HCT116 (cell line): ENCODE data around the gene SEPTIN11. TPM values are rescaled to one million over a fixed set of nuclear protein-coding genes. Genes with fewer than 3 reads are reported as not detected.

Experiments
- ATAC-seq: fragments of 200-7000 bp; cut with Tn5 transposase; 2 replicates; pipeline ENCODE4 v1.9.1; 2020; ENCODE audit warnings: mild to moderate bottlenecking, moderate library complexity
- BruUV-seq: library from RNA; stranded (reverse); fragments of 400-500 nt; replicated peaks from 2 replicates; lab custom pipeline; 2021; lab: Mats Ljungman, UMichigan
- CTCF ChIA-PET: fragments of 300-600 bp; sonication (Branson Sonifier 250); formaldehyde crosslinking; loops from one replicate; lab custom pipeline; 2021; ENCODE audit warnings: antibody characterized with exemption; lab: Charles Lee
- POLR2A ChIA-PET: fragments of 300-600, 350-600 bp; sonication (Branson Sonifier 250); formaldehyde crosslinking; loops from one replicate; lab custom pipeline; 2021; ENCODE audit warnings: antibody characterized with exemption; lab: Charles Lee
- RAD21 ChIA-PET, 2 experiments: fragments of 300-600 bp; sonication (Branson Sonifier 250); formaldehyde crosslinking; loops; one replicate each; lab custom pipeline; 2023; ENCODE audit warnings: low total read pairs in 2 of 2; ENCODE audit not compliant: uncharacterized antibody in 2 of 2, unreplicated experiment in 2 of 2, low non-redundant PET in 1 of 2; lab: Charles Lee
- DNase-seq: peaks from one replicate; pipeline ENCODE4 v3.0.0-alpha.2; 2010; ENCODE audit warnings: low read depth, low spot score
- H2AFZ ChIP-seq: fragments of 200-600 bp; shearing (Covaris generic), sonication (generic); 2 replicates; pipeline ENCODE4 v1.6.1; 2017; ENCODE audit warnings: low read depth, mixed run types, mixed read lengths, antibody characterized with exemption, low read length; ENCODE audit not compliant: poor library complexity, severe bottlenecking
- H3K27ac ChIP-seq: 2 replicates; pipeline ENCODE4 v1.5.1; 2012; ENCODE audit warnings: low read depth, low read length
- H3K27me3 ChIP-seq: fragments of 200-600 bp; sonication (generic); 2 replicates; pipeline ENCODE4 v1.6.1; 2016; ENCODE audit warnings: mixed run types, low read length, mixed read lengths; ENCODE audit not compliant: insufficient read depth
- H3K36me3 ChIP-seq, 2 experiments: fragments of 200-500 bp in 1 of 2; fragments of 200-600 bp in 1 of 2; sonication (Bioruptor generic) in 1 of 2; sonication (generic) in 1 of 2; 2 replicates each; pipeline versions ENCODE4 v1.5.1 to v1.6.1; 2014 to 2016; ENCODE audit warnings: low read length in 2 of 2, inconsistent platforms in 1 of 2, mixed read lengths in 1 of 2, mixed run types in 1 of 2; ENCODE audit not compliant: insufficient read depth in 2 of 2, control insufficient read depth in 1 of 2
- H3K4me1 ChIP-seq, 2 experiments: fragments of 200-600 bp in 1 of 2; sonication (generic) in 1 of 2; 2 replicates each; pipeline versions ENCODE4 v1.5.1 to v1.6.1; 2012 to 2017; ENCODE audit warnings: low read length in 2 of 2, inconsistent platforms in 1 of 2, mild to moderate bottlenecking in 1 of 2, mixed read lengths in 1 of 2, mixed run types in 1 of 2, moderate library complexity in 1 of 2; ENCODE audit not compliant: insufficient read depth in 2 of 2, control insufficient read depth in 1 of 2
- H3K4me2 ChIP-seq: fragments of 200-600 bp; sonication (generic); 2 replicates; pipeline ENCODE4 v1.6.1; 2017; ENCODE audit warnings: mixed run types, low read length, mixed read lengths
- H3K4me3 ChIP-seq, 2 experiments: fragments of 200-600 bp in 1 of 2; sonication (generic) in 1 of 2; replicated peaks in 1 of 2; 2 replicates each; pipeline ENCODE4 v1.5.1; 2011 to 2016; ENCODE audit warnings: low read length in 2 of 2, control low read depth in 1 of 2, low read depth in 1 of 2, mild to moderate bottlenecking in 1 of 2, mixed read lengths in 1 of 2, mixed run types in 1 of 2
- H3K79me2 ChIP-seq: fragments of 200-600 bp; sonication (generic); 2 replicates; pipeline ENCODE4 v1.6.1; 2017; ENCODE audit warnings: mild to moderate bottlenecking, mixed run types, low read length, moderate library complexity, mixed read lengths; ENCODE audit not compliant: insufficient read depth
- H3K9ac ChIP-seq: fragments of 200-600 bp; sonication (generic); 2 replicates; pipeline ENCODE4 v1.6.1; 2016; ENCODE audit warnings: low read length, mixed read lengths
- H3K9me2 ChIP-seq: fragments of 200-600 bp; sonication (generic), shearing (Covaris generic); 2 replicates; pipeline ENCODE4 v1.6.1; 2017; ENCODE audit warnings: mixed run types, mild to moderate bottlenecking, moderate library complexity; ENCODE audit not compliant: insufficient read depth
- H3K9me3 ChIP-seq, 2 experiments: fragments of 200-500 bp in 1 of 2; fragments of 200-600 bp in 1 of 2; sonication (Bioruptor generic) in 1 of 2; sonication (generic) in 1 of 2; 2 replicates each; pipeline ENCODE4 v1.6.1; 2014 to 2017; ENCODE audit warnings: low read length in 2 of 2, mixed read lengths in 2 of 2, inconsistent platforms in 1 of 2, low read depth in 1 of 2, mild to moderate bottlenecking in 1 of 2, mixed run types in 1 of 2, moderate library complexity in 1 of 2; ENCODE audit not compliant: control insufficient read depth in 1 of 2, insufficient read depth in 1 of 2
- H4K20me1 ChIP-seq: fragments of 200-600 bp; sonication (generic), shearing (Covaris generic); 2 replicates; pipeline ENCODE4 v1.6.1; 2017; ENCODE audit warnings: mixed run types, mild to moderate bottlenecking, moderate library complexity; ENCODE audit not compliant: insufficient read depth
- CEBPB ChIP-seq: IDR thresholded peaks from 2 replicates; pipeline ENCODE4 v1.6.1; 2012; ENCODE audit warnings: low read depth
- ELF1 ChIP-seq: IDR thresholded peaks from 2 replicates; pipeline ENCODE4 v1.6.1; 2012; ENCODE audit warnings: low read depth, borderline replicate concordance
- EZH2 ChIP-seq: fragments of 200-600 bp; sonication (generic); IDR thresholded peaks from 2 replicates; pipeline ENCODE4 v1.6.1; 2017; ENCODE audit warnings: antibody characterized with exemption, mixed run types
- EZH2phosphoT487 ChIP-seq: fragments of 200-600 bp; IDR thresholded peaks from 2 replicates; pipeline ENCODE4 v1.6.1; 2018; ENCODE audit warnings: antibody characterized with exemption, borderline replicate concordance
- JUND ChIP-seq: IDR thresholded peaks from 2 replicates; pipeline ENCODE4 v1.6.1; 2012
- REST ChIP-seq: IDR thresholded peaks from 2 replicates; pipeline ENCODE4 v1.6.1; 2012; ENCODE audit warnings: low read depth
- SP1 ChIP-seq: IDR thresholded peaks from 2 replicates; pipeline ENCODE4 v1.6.1; 2012; ENCODE audit warnings: low read depth
- SRF ChIP-seq: IDR thresholded peaks from 2 replicates; pipeline ENCODE4 v1.6.1; 2012; ENCODE audit warnings: low read depth
- YY1 ChIP-seq: IDR thresholded peaks from 2 replicates; pipeline ENCODE4 v1.6.1; 2011; ENCODE audit warnings: low read length, low read depth, moderate library complexity, mild to moderate bottlenecking; ENCODE audit not compliant: insufficient replicate concordance; ENCODE audit errors: extremely low read depth
- ZBTB33 ChIP-seq: IDR thresholded peaks from 2 replicates; pipeline ENCODE4 v1.6.1; 2011; ENCODE audit warnings: mild to moderate bottlenecking, low read length, moderate library complexity; ENCODE audit not compliant: insufficient replicate concordance; ENCODE audit errors: extremely low read depth
- intact Hi-C: fragments of 100-400 bp; cut with micrococcal nuclease; formaldehyde crosslinking; loops from 2 replicates; pipeline ENCODE4 v1.10.0; 2022
- total RNA-seq: library from RNA; stranded (reverse); gene quantifications from one replicate; pipeline ENCODE4 v1.2.1, GENCODE V29; 2021; ENCODE audit not compliant: unreplicated experiment

Gene SEPTIN11
- total RNA-seq, 1 experiment from 2014 or later, result 94.4 TPM

- Histone ChIP-seq H4K20me1 (peaks cover 7% of the 10 kb centered on the region; the same call in 1 of the 2 replicates), H3K4me2 (no peak overlapping the region), H3K4me3 (no peak overlapping the region), H3K4me1 (0 out of 4 replicates have a peak, but pooled peaks cover 0 to 3% of the 10 kb centered on the region in 2 experiments), H3K27ac (no peak overlapping the region), H3K79me2 (peaks cover 66% of the 10 kb centered on the region), H2AFZ (no peak overlapping the region), H3K9me3 (no peaks in the 10 kb centered on the region), H3K9ac (no peak overlapping the region), H3K36me3 (no peaks in the 10 kb centered on the region), H3K27me3 (no peaks in the 10 kb centered on the region), H3K9me2 (no peaks in the 10 kb centered on the region)
- no peak for DNase-seq
- ChIA-PET CTCF (no interaction called here), POLR2A (interaction anchor here (1.7 kb wide), 1 partner anchor 11 kb away, joined by 4 read pairs; no protein-coding TSS in a partner anchor), RAD21 (no interaction called here)
- BruUV-seq, result no TSS peak
- intact Hi-C loops, result no loop called here
- ATAC-seq, result no peak
- TF ChIP-seq CEBPB (no peak), YY1 (no peak), REST (no peak), JUND (no peak), ZBTB33 (no peak), ELF1 (no peak), EZH2phosphoT487 (no peak), SP1 (no peak), EZH2 (no peak), SRF (no peak)
These were observed 22.8 kb downstream of the SEPTIN11 start for GRCh38 chr4:76972306-76972705.
